ENCODE results near the gene ASF1B. TPM values are rescaled to one million over a fixed set of nuclear protein-coding genes. Genes with fewer than 3 reads are reported as not detected.

ASF1B gene
- total RNA-seq, 1 donor from 2014 or later = 90.2 TPM

DNA sequence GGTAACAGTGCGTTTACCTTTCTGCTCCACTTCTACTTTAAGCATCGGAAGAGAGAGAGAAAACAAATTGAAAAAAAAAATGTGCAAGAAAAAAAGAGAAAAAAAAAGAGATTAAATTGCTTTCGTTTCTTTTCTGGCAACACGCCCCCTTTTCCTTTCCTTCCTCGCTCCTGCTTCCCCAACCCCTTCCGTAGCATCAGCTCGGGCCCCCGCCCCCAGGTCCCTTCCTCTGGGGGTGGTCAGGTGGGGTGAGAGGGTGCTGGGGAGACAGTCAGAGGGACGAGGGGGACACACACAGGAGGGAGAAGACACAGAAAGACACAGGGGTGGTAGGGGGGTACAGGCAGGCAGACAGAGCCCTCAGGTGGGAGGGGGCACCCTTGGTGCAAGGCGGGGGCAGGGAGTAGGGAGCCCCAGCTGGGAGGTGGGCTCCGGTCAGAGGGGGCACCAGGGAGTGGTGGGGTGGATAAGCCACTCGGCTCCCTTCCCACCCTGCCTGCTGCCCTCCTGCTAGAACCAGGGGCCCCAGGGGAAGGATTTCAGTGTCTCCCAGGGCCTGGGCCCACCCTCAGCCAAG lies 30.7 kb upstream of the ASF1B start:
- intact Hi-C loops (cut with micrococcal nuclease) = no loop called here
- peak overlapping the region; percentile 65 for H3K4me3 Mint-ChIP-seq
- peak; percentile 68 for DNase-seq
- H3K27me3 Mint-ChIP-seq = no peaks in the 10 kb centered on the region
- peaks cover 4% of the 10 kb centered on the region for H3K9me3 Mint-ChIP-seq
- peaks cover 11% of the 10 kb centered on the region for H3K4me1 Mint-ChIP-seq
- H3K27ac Mint-ChIP-seq = peak overlapping the region; percentile 21
- peaks cover 15% of the 10 kb centered on the region for H3K36me3 Mint-ChIP-seq (ENCODE audit: low read depth)

DNA sequence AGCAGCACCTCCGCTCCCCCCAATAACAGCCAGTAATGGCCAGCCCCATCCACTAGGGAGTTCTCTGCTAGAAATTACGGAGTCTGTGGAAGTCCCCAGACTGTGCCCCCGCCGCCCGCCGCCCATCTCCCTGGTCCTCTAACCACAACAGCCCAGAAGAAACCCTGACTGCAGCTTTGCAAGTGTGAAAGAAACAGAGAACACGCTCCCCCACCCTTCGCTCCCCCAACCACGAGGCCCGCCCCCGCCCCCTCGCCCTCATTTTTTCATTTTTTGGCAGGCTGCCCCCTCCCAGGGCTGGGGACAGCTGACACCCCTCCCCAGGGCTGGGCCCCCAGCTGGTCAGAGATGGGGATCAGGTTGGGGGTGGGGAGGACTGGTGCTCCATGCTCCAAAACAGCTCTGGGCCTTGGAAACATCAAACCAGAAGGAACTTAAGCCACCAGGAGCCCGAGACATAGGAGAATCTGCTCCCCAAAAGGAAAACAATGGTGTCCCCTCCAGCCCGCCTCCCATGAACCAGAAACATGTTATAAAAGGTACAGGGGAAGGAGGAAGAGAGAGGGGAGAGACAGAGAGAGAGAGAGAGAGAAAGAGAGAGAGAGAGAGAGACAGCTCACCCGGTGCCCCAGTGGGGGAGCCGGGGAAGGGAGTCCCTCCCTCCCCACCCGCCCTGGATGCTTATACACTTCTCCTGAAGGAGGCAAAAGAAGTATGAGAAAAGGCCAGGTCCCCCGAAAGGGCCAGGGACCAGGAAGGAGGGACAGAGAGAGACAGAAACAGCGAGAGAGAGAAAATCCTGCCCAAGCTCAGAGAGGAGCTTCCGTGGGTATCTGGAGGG lies 29.8 kb upstream of the ASF1B start:
- Mint-ChIP-seq H3K36me3 (ENCODE audit: low read depth) (peaks cover 11% of the 10 kb centered on the region), H3K27me3 (no peaks in the 10 kb centered on the region), H3K27ac (peak overlapping the region; percentile 70), H3K9me3 (peaks cover 4% of the 10 kb centered on the region), H3K4me1 (peaks cover 11% of the 10 kb centered on the region), H3K4me3 (peak overlapping the region; percentile 65)
- no peak for DNase-seq
- intact Hi-C loops (cut with micrococcal nuclease) = no loop called here

DNA sequence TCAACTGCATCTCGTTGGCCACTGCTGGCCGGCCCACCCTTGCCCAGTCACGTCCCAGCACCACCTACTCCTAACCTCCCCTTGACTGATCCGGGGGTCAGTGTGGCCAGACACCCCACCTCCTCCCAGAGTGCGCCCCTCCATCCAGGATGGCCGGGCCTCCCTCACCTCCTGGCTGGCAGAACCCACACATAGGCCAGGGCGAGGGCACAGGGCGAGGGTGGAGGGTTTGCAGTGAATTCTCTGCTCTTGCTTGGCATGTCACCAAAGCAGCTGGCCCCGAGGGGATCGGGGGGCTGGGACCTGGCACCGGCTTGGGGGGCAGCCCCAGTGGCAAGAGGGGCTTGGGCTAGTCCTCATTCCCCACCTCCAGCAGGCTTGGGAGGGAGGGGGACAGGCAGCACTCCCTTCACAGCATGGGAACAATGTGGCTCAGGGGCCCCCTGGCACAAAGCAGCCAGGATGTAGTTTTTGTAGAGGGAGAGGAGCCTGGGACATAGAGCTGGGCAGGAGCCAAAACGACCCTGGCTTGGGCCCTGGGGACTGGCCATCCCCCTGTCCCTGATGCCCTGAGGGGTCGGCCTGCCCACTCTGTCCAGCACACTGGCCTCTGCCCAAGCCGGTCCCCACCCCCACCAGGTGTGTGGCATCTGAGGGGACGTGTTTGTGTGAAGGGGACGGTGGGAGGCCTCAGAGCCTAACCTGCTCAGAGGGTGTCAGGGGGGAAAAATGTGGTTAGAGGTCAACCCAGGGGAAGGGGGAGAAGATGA lies 28.5 kb upstream of the ASF1B start:
- H3K4me3 Mint-ChIP-seq = no peak overlapping the region
- no peaks in the 10 kb centered on the region for H3K9me3 Mint-ChIP-seq
- intact Hi-C loops (cut with micrococcal nuclease) = no loop called here
- H3K4me1 Mint-ChIP-seq = peaks cover 11% of the 10 kb centered on the region
- DNase-seq = no peak
- no peaks in the 10 kb centered on the region for H3K27me3 Mint-ChIP-seq
- H3K27ac Mint-ChIP-seq = no peak overlapping the region
- H3K36me3 Mint-ChIP-seq (ENCODE audit: low read depth) = peaks cover 4% of the 10 kb centered on the region

DNA sequence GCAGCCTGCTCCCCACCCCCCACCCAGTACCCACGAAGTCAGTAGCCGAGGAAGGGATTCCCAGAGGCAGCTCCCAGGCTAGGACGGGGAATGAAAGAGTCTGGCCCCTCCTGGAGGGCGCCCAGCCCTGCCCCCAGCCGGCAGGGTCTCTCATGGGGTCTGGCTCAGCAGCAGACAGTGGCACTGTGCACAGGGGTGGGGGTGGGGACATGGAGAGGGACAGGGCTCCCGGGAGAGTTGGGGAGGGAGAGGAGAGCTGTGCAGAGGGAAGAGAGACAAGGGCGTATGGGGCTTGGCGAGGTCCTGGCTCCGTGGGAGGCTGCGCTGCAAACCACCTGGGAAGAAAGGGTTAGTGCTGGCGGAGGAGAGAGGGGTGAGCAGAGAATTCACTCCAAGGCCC lies 27.7 kb upstream of the ASF1B start:
- H3K4me1 Mint-ChIP-seq = peaks cover 11% of the 10 kb centered on the region
- intact Hi-C loops (cut with micrococcal nuclease) = no loop called here
- H3K27ac Mint-ChIP-seq = no peak overlapping the region

DNA sequence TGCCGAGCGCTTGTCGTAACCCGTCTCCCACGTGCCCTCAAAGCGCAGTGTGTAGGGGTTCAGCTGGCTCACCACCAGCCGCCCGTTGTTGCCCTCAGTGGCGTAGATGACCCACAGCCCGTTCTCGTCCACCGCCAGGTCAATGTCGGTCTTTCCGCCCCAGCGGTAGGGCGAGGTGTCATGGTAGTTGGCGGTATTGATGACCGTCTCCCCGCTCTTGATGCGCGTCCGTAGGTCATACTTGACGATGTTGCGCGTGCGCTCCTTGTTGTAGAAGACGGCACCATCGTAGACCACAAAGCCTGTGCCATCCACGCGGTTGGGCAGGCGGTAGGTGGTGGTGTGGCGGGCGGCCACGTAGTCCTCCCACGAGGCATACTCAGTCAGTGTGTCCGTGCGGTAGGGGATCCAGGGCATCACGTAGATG lies 26.5 kb upstream of the ASF1B start:
- peaks cover 11% of the 10 kb centered on the region for H3K4me1 Mint-ChIP-seq
- peaks cover 3% of the 10 kb centered on the region for H3K36me3 Mint-ChIP-seq (ENCODE audit: low read depth)
- DNase-seq = no peak
- H3K27me3 Mint-ChIP-seq = no peaks in the 10 kb centered on the region
- no peak overlapping the region for H3K27ac Mint-ChIP-seq
- H3K4me3 Mint-ChIP-seq = no peak overlapping the region
- H3K9me3 Mint-ChIP-seq = no peaks in the 10 kb centered on the region
- intact Hi-C loops (cut with micrococcal nuclease) = no loop called here

More for the DNA sequence above, 27.7 kb upstream of the ASF1B start:
- Mint-ChIP-seq H3K27me3 (no peaks in the 10 kb centered on the region), H3K4me3 (no peak overlapping the region), H3K36me3 (ENCODE audit: low read depth) (peaks cover 4% of the 10 kb centered on the region), H3K9me3 (no peaks in the 10 kb centered on the region)
- no peak for DNase-seq

DNA sequence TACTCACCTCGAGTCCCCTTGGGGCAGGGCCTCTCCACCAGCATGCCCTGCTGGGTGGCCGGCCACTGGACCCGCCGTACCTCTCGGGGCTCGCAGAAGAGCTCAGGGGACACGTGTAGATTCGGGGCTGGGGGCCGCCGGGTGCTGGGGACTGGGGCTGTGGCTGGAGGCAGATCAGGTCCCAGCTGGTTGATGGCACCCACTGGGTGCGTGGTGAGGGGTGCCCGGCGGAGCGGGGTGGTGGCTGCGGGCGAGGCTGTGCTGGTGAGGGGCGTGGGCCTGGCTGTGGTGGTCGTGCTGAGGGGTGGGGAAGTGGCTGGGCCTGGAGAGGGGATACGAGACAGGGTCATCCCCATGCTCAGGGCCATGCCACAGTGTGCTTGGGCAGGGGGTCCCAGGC lies 24.9 kb upstream of the ASF1B start:
- Mint-ChIP-seq H3K27ac (no peak overlapping the region), H3K9me3 (no peaks in the 10 kb centered on the region), H3K4me1 (peaks cover 3% of the 10 kb centered on the region), H3K36me3 (ENCODE audit: low read depth) (peaks cover 5% of the 10 kb centered on the region), H3K4me3 (no peak overlapping the region), H3K27me3 (no peaks in the 10 kb centered on the region)
- DNase-seq = no peak
- intact Hi-C loops (cut with micrococcal nuclease) = no loop called here

DNA sequence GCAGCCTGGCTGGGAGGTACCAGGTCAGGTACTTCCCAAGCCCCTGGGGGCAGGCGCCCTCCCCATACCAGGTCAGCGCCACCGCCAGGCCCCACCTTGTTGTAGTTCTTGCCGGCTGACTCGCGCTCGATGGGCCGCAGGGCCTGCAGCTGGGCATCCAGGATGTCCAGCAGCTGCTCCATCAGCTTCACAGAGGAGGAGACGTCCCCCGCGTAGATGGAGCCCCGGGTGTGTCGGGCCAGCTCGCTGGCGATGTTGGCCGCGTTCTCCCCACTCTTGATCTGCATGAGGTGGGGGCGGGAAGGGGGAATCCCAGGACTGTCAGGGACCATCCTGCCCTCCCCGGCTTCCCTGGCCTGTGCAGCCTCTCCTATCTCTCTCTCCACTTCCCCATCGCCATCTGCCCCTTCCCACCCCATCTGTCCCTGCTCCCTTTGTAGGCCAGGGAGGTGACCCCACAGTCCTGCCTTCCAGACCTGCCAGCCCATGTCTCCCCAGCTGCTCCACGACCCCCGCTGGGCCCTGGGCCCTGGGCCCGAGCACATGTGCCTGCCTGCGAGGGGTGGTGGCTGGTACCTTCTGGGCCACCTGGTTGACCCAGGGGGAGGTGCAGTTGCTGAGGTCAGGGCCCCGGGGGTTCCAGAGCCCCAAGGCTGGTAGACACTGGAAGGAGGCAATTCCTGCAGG lies 23.8 kb upstream of the ASF1B start:
- peaks cover 6% of the 10 kb centered on the region for H3K36me3 Mint-ChIP-seq (ENCODE audit: low read depth)
- H3K4me1 Mint-ChIP-seq = no peaks in the 10 kb centered on the region
- no peak overlapping the region for H3K4me3 Mint-ChIP-seq
- no peaks in the 10 kb centered on the region for H3K27me3 Mint-ChIP-seq
- no peak overlapping the region for H3K27ac Mint-ChIP-seq
- intact Hi-C loops (cut with micrococcal nuclease) = no loop called here
- H3K9me3 Mint-ChIP-seq = no peaks in the 10 kb centered on the region
- DNase-seq = no peak

DNA sequence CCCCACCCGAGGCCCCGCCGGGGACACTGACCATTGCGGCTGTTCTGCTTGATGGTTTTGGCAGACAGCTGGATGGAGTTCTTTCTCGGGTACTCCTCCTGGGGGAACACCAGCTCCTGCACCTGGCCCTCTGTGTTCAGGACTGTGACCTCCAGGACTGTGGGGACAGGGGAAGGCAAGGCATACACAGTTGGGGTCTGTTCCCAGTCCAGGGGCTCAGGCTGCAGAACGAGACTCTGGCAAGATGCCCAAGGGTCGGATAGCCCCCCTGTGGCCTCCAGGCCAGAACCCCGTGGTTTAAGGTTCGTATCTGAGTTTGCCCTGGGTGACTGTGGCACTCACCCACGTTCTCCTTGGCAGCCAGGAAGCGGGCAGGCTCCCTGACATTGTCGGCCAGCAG lies 22.7 kb upstream of the ASF1B start:
- no peaks in the 10 kb centered on the region for H3K27me3 Mint-ChIP-seq
- intact Hi-C loops (cut with micrococcal nuclease) = no loop called here
- no peak overlapping the region for H3K27ac Mint-ChIP-seq
- H3K4me3 Mint-ChIP-seq = no peak overlapping the region
- H3K9me3 Mint-ChIP-seq = no peaks in the 10 kb centered on the region
- no peaks in the 10 kb centered on the region for H3K4me1 Mint-ChIP-seq
- peaks cover 8% of the 10 kb centered on the region for H3K36me3 Mint-ChIP-seq (ENCODE audit: low read depth)
- no peak for DNase-seq

DNA sequence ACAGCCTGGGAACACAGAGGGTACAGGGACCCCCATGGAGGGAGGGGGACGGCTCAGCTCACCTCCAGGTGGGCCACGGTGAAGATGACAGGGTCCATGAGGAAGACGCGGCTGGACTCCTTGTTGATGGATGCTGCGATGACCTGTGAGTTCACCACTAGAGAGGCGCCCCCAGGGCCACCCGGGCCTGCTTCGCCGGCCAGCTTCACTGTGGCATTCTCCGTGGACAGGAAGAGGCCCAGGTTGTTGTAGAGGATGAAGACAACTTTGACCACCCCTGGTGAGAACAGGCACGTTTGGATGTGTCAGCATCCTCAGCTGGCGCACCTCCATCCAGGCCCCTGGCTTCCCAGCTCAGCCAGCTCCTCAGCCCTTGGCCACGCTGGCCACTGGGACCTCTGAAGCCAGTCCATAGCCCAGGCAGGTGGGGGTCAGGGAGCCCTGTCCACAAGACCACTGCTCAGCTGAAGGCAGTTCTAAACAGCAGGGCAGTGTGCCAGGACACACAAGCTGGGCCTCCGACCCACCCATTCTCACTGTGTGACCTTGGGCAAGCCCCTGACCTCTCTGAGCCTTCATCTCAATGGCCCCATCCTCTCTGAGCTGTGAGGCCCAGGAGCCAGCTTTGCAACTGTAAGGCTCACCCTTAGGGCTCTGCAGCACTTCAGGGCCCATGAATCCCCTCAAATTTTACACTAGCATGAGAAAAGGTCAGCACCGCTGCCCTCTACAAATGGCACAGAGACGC lies 22.1 kb upstream of the ASF1B start:
- Mint-ChIP-seq H3K27ac (no peak overlapping the region), H3K36me3 (ENCODE audit: low read depth) (peaks cover 8% of the 10 kb centered on the region), H3K4me3 (no peak overlapping the region), H3K27me3 (no peaks in the 10 kb centered on the region), H3K4me1 (no peaks in the 10 kb centered on the region), H3K9me3 (no peaks in the 10 kb centered on the region)
- intact Hi-C loops (cut with micrococcal nuclease) = no loop called here
- DNase-seq = no peak

DNA sequence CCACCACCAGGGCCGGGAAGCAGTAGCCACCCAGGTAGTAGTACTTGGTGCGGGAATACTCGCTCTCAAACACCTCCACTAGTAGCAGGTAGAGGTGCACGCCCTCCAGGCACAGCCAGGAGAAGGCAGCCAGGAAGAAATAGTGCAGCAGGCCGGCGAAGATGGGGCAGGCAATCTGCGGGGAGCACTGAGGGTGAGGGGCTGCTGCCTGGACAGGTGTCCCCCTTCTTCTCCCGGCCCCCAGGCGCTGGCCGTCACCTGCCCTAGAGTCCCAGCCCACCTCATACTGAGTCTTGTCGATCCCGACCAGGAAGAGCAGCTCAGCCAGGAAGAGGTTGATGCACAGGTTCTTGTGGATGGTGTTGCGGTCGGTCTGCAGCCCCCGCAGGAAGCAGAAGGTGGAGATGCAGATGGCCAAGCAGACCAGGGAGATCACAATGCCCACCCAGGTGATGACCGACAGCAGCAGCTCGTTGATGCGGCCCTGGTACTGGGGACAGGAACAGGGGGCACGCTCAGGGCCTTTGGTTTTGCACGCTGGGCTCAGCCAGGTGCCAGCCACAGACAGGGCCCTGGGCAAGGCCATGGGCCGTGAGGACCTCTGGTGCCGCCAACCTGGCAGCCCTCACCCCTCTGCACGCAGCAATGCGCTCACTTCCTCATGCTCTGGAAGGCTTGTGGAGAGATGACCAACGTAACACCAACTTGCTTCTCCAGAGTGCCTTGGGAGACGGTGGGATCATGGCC lies 20.8 kb upstream of the ASF1B start:
- intact Hi-C loops (cut with micrococcal nuclease) = no loop called here
- no peak for DNase-seq
- no peaks in the 10 kb centered on the region for H3K27me3 Mint-ChIP-seq

DNA sequence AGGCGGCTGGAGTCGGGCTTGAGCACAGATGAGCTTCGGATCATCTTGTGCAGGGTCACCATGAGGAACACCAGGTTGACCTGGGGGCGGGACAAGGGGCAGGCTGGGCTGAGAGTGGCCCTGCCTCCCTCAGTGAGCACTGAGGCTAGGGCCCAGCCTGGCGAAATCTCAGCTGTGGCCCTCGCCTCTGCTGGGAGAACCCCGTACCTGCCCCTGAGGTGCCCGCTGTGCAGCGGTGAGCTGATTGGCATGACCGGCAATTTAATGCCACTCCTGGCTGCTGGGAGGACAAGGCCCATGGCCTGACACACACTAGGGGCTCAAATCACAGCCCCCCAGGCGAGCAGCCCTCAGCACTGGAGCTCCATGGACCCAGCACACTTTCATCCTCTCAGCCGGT lies 19.7 kb upstream of the ASF1B start:
- intact Hi-C loops (cut with micrococcal nuclease) = no loop called here
- no peak for DNase-seq
- Mint-ChIP-seq H3K4me1 (no peaks in the 10 kb centered on the region), H3K27me3 (no peaks in the 10 kb centered on the region), H3K27ac (no peak overlapping the region), H3K9me3 (no peaks in the 10 kb centered on the region), H3K36me3 (ENCODE audit: low read depth) (peaks cover 8% of the 10 kb centered on the region), H3K4me3 (no peak overlapping the region)

More for the DNA sequence above, 20.8 kb upstream of the ASF1B start:
- no peak overlapping the region for H3K27ac Mint-ChIP-seq
- no peaks in the 10 kb centered on the region for H3K9me3 Mint-ChIP-seq
- H3K4me3 Mint-ChIP-seq = no peak overlapping the region
- H3K36me3 Mint-ChIP-seq (ENCODE audit: low read depth) = peaks cover 8% of the 10 kb centered on the region
- no peaks in the 10 kb centered on the region for H3K4me1 Mint-ChIP-seq

DNA sequence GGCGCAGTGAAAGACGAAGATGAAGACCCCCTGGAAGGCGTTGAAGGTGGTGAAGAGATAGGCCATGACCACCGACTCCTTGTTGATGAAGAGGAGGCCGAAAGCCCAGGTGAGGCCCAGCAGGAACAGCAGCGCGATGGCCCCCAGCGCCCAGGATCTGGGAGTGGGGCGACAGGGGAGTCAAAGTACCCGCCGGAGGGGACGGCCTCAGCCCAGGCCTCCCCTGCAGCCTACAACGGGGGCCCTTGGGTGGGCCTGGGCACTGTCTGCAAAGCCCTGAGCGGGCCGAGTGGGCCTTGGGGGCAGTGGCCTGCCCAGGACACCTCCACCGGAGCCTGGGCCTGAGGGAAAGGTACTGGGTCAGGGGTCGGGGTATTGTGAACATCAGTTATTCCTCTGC lies 19.0 kb upstream of the ASF1B start:
- DNase-seq = no peak
- Mint-ChIP-seq H3K27me3 (no peaks in the 10 kb centered on the region), H3K9me3 (no peaks in the 10 kb centered on the region), H3K4me3 (no peak overlapping the region), H3K27ac (no peak overlapping the region), H3K4me1 (no peaks in the 10 kb centered on the region), H3K36me3 (ENCODE audit: low read depth) (peaks cover 8% of the 10 kb centered on the region)
- intact Hi-C loops (cut with micrococcal nuclease) = no loop called here

DNA sequence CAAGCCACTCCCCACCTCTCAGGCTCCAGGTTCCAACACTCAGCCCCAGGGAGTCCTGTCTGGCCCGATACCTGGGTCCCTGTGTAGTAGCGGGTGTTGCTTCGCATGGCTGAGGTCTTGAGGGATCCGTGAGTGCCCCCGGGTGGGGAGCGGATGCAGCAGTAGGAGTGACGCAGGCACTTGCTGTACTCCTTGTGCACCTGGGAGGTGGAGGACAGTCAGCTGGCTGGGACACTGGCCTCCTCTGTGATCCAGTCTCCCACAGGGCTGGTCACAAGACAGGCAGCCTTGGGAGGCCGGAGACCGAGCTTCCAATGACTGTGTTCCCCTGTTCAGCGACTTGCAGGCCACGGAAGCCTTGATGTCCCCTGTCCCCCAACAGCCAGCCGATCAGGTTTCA lies 16.3 kb upstream of the ASF1B start:
- Mint-ChIP-seq H3K27me3 (no peaks in the 10 kb centered on the region), H3K4me1 (peaks cover 19% of the 10 kb centered on the region), H3K36me3 (ENCODE audit: low read depth) (peaks cover 5% of the 10 kb centered on the region), H3K9me3 (no peaks in the 10 kb centered on the region), H3K4me3 (no peak overlapping the region), H3K27ac (no peak overlapping the region)
- intact Hi-C loops (cut with micrococcal nuclease) = no loop called here
- no peak for DNase-seq
